ENCODE measurements around the gene MYO3A.

MYO3A gene

DNA sequence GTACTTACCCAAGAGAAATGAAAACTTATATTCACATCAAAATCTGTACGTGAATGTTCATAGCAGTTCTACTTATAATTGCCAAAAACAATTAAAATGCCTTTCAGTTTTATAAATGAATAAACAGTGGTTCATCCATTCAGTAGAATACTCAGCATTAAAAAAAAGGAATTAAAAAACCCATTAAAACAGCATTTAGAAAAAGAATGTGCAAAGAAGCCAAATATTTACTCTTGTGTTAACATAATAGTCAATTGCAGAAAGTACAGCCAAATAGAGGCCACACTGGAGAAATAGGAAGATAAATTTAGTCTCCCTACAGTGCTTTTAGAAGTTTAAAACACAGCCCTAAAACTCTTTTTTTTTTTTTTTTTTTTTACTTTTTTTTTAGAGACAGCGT, 54.6 kb downstream of the MYO3A start:
- H4K20me1 ChIP-seq (ENCODE audit: control insufficient read depth, insufficient read depth, low read depth, low read length), result no peaks in the 10 kb centered on the region
- H3F3A ChIP-seq (ENCODE audit: control insufficient read depth, insufficient read depth), result no peaks in the 10 kb centered on the region
- no peak for TF ChIP-seq CTCF (IDR thresholded peaks at IDR 0.05; ENCODE audit: low read depth, low read length, poor library complexity, severe bottlenecking)
- no peak for TF ChIP-seq EZH2phosphoT487 (IDR thresholded peaks at IDR 0.05; ENCODE audit: borderline replicate concordance, low read length)
- no peak overlapping the region for H3K4me2 ChIP-seq (ENCODE audit: low read length)
- no peaks in the 10 kb centered on the region for H3K79me2 ChIP-seq (ENCODE audit: control insufficient read depth, low read length)
- no peaks in the 10 kb centered on the region for H3K27me3 ChIP-seq (ENCODE audit: control insufficient read depth, low read length)
- no peaks in the 10 kb centered on the region for H3K9me2 ChIP-seq (replicated peaks; ENCODE audit: control insufficient read depth, low read length)
- no peaks in the 10 kb centered on the region for H3K9me3 ChIP-seq (ENCODE audit: control insufficient read depth, insufficient read depth, low read length)
- no peaks in the 10 kb centered on the region for H3K4me1 ChIP-seq (ENCODE audit: control insufficient read depth, low read length)
- H3K36me3 ChIP-seq (ENCODE audit: control insufficient read depth, low read length), result no peaks in the 10 kb centered on the region
- H3K27ac ChIP-seq (ENCODE audit: low read depth, low read length), result no peak overlapping the region
- no peak overlapping the region for H3K4me3 ChIP-seq (ENCODE audit: low read length)

DNA sequence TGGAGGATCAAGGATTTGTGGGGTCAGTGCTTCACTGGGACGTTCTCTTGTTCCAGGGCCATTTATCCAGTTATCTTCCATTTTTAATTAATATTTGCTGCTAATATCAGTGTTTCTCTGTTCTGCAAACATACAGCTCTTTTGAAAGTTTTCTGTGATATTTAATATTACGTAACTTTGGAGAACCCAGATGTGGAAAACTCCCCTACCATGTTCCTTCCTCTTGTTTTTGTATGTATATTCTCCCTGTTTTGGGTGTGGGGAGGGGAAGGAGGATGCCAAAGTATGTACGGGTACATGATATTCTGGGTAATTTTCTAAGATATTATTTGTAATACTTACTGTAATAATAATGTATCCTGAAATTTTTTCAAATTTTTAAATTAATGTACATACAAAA, 55.9 kb downstream of the MYO3A start:
- H3K27ac ChIP-seq (ENCODE audit: low read depth, low read length), result no peak overlapping the region

GRCh38 chr10:25999295-25999981, 65.4 kb downstream of the MYO3A start:
- no peaks in the 10 kb centered on the region for H3K36me3 ChIP-seq (ENCODE audit: control insufficient read depth, low read length)
- H3K9me2 ChIP-seq (replicated peaks; ENCODE audit: control insufficient read depth, low read length), result no peaks in the 10 kb centered on the region
- H3K27ac ChIP-seq (ENCODE audit: low read depth, low read length), result no peak overlapping the region
- H3K27me3 ChIP-seq (ENCODE audit: control insufficient read depth, low read length), result no peaks in the 10 kb centered on the region
- H3K79me2 ChIP-seq (ENCODE audit: control insufficient read depth, low read length), result no peaks in the 10 kb centered on the region
- H3K4me3 ChIP-seq (ENCODE audit: low read length), result no peak overlapping the region
- H3K9me3 ChIP-seq (ENCODE audit: control insufficient read depth, insufficient read depth, low read length), result no peaks in the 10 kb centered on the region
- TF ChIP-seq CTCF (IDR thresholded peaks at IDR 0.05; ENCODE audit: low read depth, low read length, poor library complexity, severe bottlenecking) (no peak), EZH2phosphoT487 (IDR thresholded peaks at IDR 0.05; ENCODE audit: borderline replicate concordance, low read length) (no peak)
- H3K4me2 ChIP-seq (ENCODE audit: low read length), result no peak overlapping the region
- H4K20me1 ChIP-seq (ENCODE audit: control insufficient read depth, insufficient read depth, low read depth, low read length), result no peaks in the 10 kb centered on the region
- peaks cover 3% of the 10 kb centered on the region; the same call in 1 of the 2 replicates for H3K4me1 ChIP-seq (ENCODE audit: control insufficient read depth, low read length)
- H3F3A ChIP-seq (ENCODE audit: control insufficient read depth, insufficient read depth), result no peaks in the 10 kb centered on the region

More for the DNA sequence above, 55.9 kb downstream of the MYO3A start:
- H3K36me3 ChIP-seq (ENCODE audit: control insufficient read depth, low read length), result no peaks in the 10 kb centered on the region
- H3K9me3 ChIP-seq (ENCODE audit: control insufficient read depth, insufficient read depth, low read length), result no peaks in the 10 kb centered on the region
- no peaks in the 10 kb centered on the region for H3K27me3 ChIP-seq (ENCODE audit: control insufficient read depth, low read length)
- H3K4me2 ChIP-seq (ENCODE audit: low read length), result no peak overlapping the region
- H3F3A ChIP-seq (ENCODE audit: control insufficient read depth, insufficient read depth), result no peaks in the 10 kb centered on the region
- no peak overlapping the region for H3K4me3 ChIP-seq (ENCODE audit: low read length)
- no peaks in the 10 kb centered on the region for H3K79me2 ChIP-seq (ENCODE audit: control insufficient read depth, low read length)
- no peak for TF ChIP-seq EZH2phosphoT487 (IDR thresholded peaks at IDR 0.05; ENCODE audit: borderline replicate concordance, low read length)
- no peak for TF ChIP-seq CTCF (IDR thresholded peaks at IDR 0.05; ENCODE audit: low read depth, low read length, poor library complexity, severe bottlenecking)
- no peaks in the 10 kb centered on the region for H3K9me2 ChIP-seq (replicated peaks; ENCODE audit: control insufficient read depth, low read length)
- no peaks in the 10 kb centered on the region for H3K4me1 ChIP-seq (ENCODE audit: control insufficient read depth, low read length)
- H4K20me1 ChIP-seq (ENCODE audit: control insufficient read depth, insufficient read depth, low read depth, low read length), result no peaks in the 10 kb centered on the region
